GM12878 (cell line): ENCODE data around the gene EEFSEC. TPM values are rescaled to one million over a fixed set of nuclear protein-coding genes. Genes with fewer than 3 reads are reported as not detected.

Source experiments
- ATAC-seq: fragments of 200-7000 bp; cut with Tn5 transposase; 3 replicates; pipeline ENCODE4 v1.9.1; 2020; ENCODE audit warnings: mild to moderate bottlenecking, moderate library complexity
- BruUV-seq: library from RNA; stranded (reverse); fragments of 400-500 nt; replicated peaks from 2 replicates; lab custom pipeline; 2021; lab: Mats Ljungman, UMichigan
- CTCF ChIA-PET: fragments of 300-600 bp; sonication (Branson Sonifier 250); formaldehyde crosslinking; extraction: SDS; loops from one replicate; lab custom pipeline; 2021; ENCODE audit warnings: inconsistent platforms; lab: Yijun Ruan, JAX
- POLR2A ChIA-PET: fragments of 350-600 bp; formaldehyde crosslinking; extraction: SDS; loops from one replicate; lab custom pipeline; 2021; ENCODE audit warnings: inconsistent platforms; lab: Charles Lee
- RAD21 ChIA-PET: fragments of 300-600 bp; sonication (Branson Sonifier 250); formaldehyde crosslinking; loops from one replicate; lab custom pipeline; 2023; ENCODE audit warnings: antibody characterized with exemption; ENCODE audit not compliant: unreplicated experiment; lab: Charles Lee
- SMC1A ChIA-PET: fragments of 300-600 bp; sonication (Branson Sonifier 250); formaldehyde crosslinking; loops from one replicate; lab custom pipeline; 2023; ENCODE audit not compliant: unreplicated experiment, uncharacterized antibody; lab: Charles Lee
- DNase-seq: peaks from one replicate; pipeline ENCODE4 v3.0.0-alpha.2; 2011; ENCODE audit warnings: low read depth, low spot score
- FAIRE-seq: peaks from 3 replicates; lab custom pipeline; 2011; peaks lifted over from hg19 to GRCh38; lab: Jason Lieb, UNC
- H2AFZ ChIP-seq: 2 replicates; pipeline ENCODE4 v1.6.0; 2011; ENCODE audit warnings: low read depth, low read length, control low read depth; ENCODE audit not compliant: control insufficient read depth
- H3K27ac ChIP-seq: 2 replicates; pipeline ENCODE4 v1.5.1; 2011; ENCODE audit warnings: control low read depth; ENCODE audit not compliant: control insufficient read depth, insufficient read depth
- H3K27me3 ChIP-seq, 2 experiments: replicated peaks in 1 of 2; 2 replicates each; pipeline versions ENCODE4 v1.6.0 to v1.6.1; 2011; ENCODE audit warnings: low read length in 1 of 2; ENCODE audit not compliant: control insufficient read depth in 2 of 2, insufficient read depth in 2 of 2
- H3K36me3 ChIP-seq, 2 experiments: 2 replicates each; pipeline ENCODE4 v1.5.1; 2011; ENCODE audit warnings: low read length in 1 of 2; ENCODE audit not compliant: control insufficient read depth in 2 of 2, insufficient read depth in 2 of 2
- H3K4me1 ChIP-seq: 2 replicates; pipeline ENCODE4 v1.6.1; 2011; ENCODE audit warnings: mild to moderate bottlenecking, low read length, moderate library complexity, mixed read lengths; ENCODE audit not compliant: control insufficient read depth, insufficient read depth
- H3K4me2 ChIP-seq: 2 replicates; pipeline ENCODE4 v1.6.0; 2011; ENCODE audit warnings: control low read depth; ENCODE audit not compliant: control insufficient read depth, insufficient read depth
- H3K4me3 ChIP-seq: fragments of 200-600 bp; sonication (generic); 2 replicates; pipeline ENCODE4 v1.5.1; 2016
- H3K79me2 ChIP-seq: 2 replicates; pipeline ENCODE4 v1.6.0; 2011; ENCODE audit warnings: low read length; ENCODE audit not compliant: control insufficient read depth, insufficient read depth
- H3K9ac ChIP-seq: 2 replicates; pipeline ENCODE4 v1.8.0; 2011; ENCODE audit warnings: low read length, control low read depth, mixed read lengths; ENCODE audit not compliant: control insufficient read depth, insufficient read depth
- H3K9me3 ChIP-seq: replicated peaks from 3 replicates; pipeline ENCODE4 v1.5.1; 2011; ENCODE audit warnings: mild to moderate bottlenecking, low read length; ENCODE audit not compliant: control insufficient read depth, insufficient read depth
- H4K20me1 ChIP-seq: 2 replicates; pipeline ENCODE4 v1.6.0; 2011; ENCODE audit not compliant: control insufficient read depth, insufficient read depth
- CHD2 ChIP-seq: IDR thresholded peaks from 2 replicates; pipeline ENCODE4 v1.6.1; 2011; ENCODE audit warnings: low read depth, low read length, improper control_type of control experiment, borderline replicate concordance
- RBBP5 ChIP-seq: fragments of 200-600 bp; sonication (generic); conservative IDR thresholded peaks from 2 replicates; pipeline ENCODE4 v1.6.1; 2016
- WGBS: methylation state at CpG from one replicate; pipeline ENCODE4 v1.1.6; 2016; ENCODE audit warnings: low lambda C conversion rate; ENCODE audit not compliant: insufficient replicate concordance, insufficient coverage; ENCODE audit errors: missing lambda C conversion rate; 5-methylcytosine and 5-hydroxymethylcytosine counted together
- in situ Hi-C: fragments of 300-500 bp; cut with MboI; formaldehyde crosslinking; loops from 9 replicates; pipeline ENCODE4 v1.14.3; 2018; ENCODE audit warnings: mixed read lengths
- intact Hi-C: fragments of 100-400 bp; cut with micrococcal nuclease; formaldehyde crosslinking; loops from one replicate; pipeline ENCODE4 v1.14.2; 2022; ENCODE audit not compliant: unreplicated experiment
- polyA plus RNA-seq, 11 experiments: library from polyadenylated mRNA; depleted of rRNA in 4 of 11; unstranded in 6 of 11; stranded (reverse) in 5 of 11; fragments of >200 nt; fragmentation: Nextera tagmentation in 4 of 11; fragmentation: Illumina TruSeq in 1 of 11; extraction: Ambion mirVana in 4 of 11; extraction: Trizol in 1 of 11; gene quantifications; 1 replicate in 1 of 11; 2 replicates in 10 of 11; pipeline versions ENCODE4 v1.2.1 to v1.2.3, GENCODE V29; 2011 to 2016; ENCODE audit warnings: inconsistent platforms in 2 of 11, missing spikeins in 2 of 11, low read depth in 1 of 11
- total RNA-seq, 4 experiments: library from RNA; depleted of rRNA in 3 of 4; stranded (reverse); fragments of >200 nt in 3 of 4; fragmentation: Illumina TruSeq in 1 of 4; extraction: Trizol in 1 of 4; gene quantifications; 2 replicates each; pipeline versions ENCODE4 v1.2.1 to v1.2.3, GENCODE V29; 2013 to 2021
- TF ChIP-seq, protein P1 (sequence below), 3 experiments: IDR thresholded peaks in 2 of 3; conservative IDR thresholded peaks in 1 of 3; 2 replicates each; pipeline ENCODE4 v1.5.1; 2011; ENCODE audit warnings: low read depth in 3 of 3, low read length in 3 of 3, mild to moderate bottlenecking in 3 of 3, control low read depth in 2 of 3, moderate library complexity in 2 of 3, inconsistent platforms in 1 of 3, mixed read lengths in 1 of 3; ENCODE audit not compliant: control insufficient read depth in 2 of 3, insufficient read depth in 1 of 3; ENCODE audit errors: extremely low read depth in 1 of 3

Gene EEFSEC
- total and polyA plus RNA-seq, 10 of the 15 experiments (the other 5 are each of a cell fraction or from before 2014, with no cell fraction given), result 0.29 to 29.1 (median 16.1) TPM

DNA sequence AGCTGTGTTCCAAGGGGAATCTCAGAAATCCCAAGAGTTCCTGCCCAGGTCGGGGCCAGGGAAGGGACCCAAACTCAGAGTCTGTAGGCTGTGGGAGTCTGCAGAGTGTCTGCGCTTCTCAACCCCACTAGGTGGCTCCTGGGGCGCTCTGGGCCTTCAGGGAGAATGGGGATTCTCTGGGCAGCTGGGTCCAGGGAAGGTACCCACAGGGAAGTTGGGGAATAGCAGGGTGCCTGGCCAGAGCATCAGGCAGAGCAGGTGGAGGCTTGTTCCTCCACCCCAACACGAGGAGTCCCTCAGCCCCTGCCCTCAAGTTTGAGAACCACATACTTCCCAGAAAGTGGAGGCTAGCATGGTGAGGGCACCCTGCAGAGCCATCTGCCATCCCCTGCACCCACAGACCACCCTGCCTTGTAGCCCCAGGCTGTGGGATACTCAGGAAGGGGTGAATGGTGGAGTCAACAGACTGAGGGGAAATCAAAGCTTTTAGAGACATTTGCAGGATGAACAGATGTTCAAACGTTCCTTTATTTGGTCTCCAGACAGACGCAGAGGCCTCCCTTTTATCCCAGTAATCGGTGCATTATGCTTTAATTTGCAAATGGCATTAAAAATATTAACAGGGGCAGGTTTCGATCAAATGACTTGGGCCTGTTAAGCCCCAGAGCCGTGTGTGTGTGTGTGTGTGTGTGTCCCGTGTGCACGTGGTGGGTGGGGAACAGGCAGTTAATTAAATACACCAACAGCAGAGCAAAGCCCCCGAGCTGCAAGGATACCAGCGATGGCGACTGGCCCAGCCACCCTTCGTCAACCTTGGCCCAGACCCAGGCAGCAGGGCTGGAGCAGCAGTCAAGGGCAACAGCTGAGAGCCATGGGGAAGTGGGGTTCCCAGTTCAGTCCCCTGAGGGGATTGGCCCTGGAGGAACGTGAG, 255.7 kb downstream of the EEFSEC start:
- no peak overlapping the region for H3K4me3 ChIP-seq
- RAD21 ChIA-PET, result no interaction called here
- FAIRE-seq (no peak), ATAC-seq (peak; percentile 35; the same call in 1 of the 3 replicates), DNase-seq (no peak)
- no peaks in the 10 kb centered on the region for H3K79me2 ChIP-seq
- CTCF ChIA-PET, result no interaction called here
- WGBS, result 71% methylated on average over 16 of the region's 16 CpGs
- TF ChIP-seq CHD2, result no peak
- no peak for TF ChIP-seq RBBP5
- TF ChIP-seq, protein P1, sequence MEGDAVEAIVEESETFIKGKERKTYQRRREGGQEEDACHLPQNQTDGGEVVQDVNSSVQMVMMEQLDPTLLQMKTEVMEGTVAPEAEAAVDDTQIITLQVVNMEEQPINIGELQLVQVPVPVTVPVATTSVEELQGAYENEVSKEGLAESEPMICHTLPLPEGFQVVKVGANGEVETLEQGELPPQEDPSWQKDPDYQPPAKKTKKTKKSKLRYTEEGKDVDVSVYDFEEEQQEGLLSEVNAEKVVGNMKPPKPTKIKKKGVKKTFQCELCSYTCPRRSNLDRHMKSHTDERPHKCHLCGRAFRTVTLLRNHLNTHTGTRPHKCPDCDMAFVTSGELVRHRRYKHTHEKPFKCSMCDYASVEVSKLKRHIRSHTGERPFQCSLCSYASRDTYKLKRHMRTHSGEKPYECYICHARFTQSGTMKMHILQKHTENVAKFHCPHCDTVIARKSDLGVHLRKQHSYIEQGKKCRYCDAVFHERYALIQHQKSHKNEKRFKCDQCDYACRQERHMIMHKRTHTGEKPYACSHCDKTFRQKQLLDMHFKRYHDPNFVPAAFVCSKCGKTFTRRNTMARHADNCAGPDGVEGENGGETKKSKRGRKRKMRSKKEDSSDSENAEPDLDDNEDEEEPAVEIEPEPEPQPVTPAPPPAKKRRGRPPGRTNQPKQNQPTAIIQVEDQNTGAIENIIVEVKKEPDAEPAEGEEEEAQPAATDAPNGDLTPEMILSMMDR (IDR thresholded peaks at IDR 0.05 in 2 of 3, conservative IDR thresholded peaks at IDR 0.05 in 1 of 3; ENCODE audit: control insufficient read depth in 2 of 3, extremely low read depth in 1 of 3, insufficient read depth in 1 of 3, low read depth in 3 of 3, low read length in 3 of 3), result 0 out of 6 replicates have a peak, but pooled peaks of 1 of the 3 experiments have one; percentile 2
- BruUV-seq, result no TSS peak
- H3K9ac ChIP-seq, result no peak overlapping the region
- SMC1A ChIA-PET, result no interaction called here
- no peaks in the 10 kb centered on the region for H4K20me1 ChIP-seq
- H2AFZ ChIP-seq, result no peak overlapping the region
- POLR2A ChIA-PET, result no interaction called here
- in situ Hi-C loops, result no loop called here
- H3K27me3 ChIP-seq, result no peaks in the 10 kb centered on the region
- intact Hi-C loops, result no loop called here
- H3K4me1 ChIP-seq, result no peaks in the 10 kb centered on the region
- H3K4me2 ChIP-seq, result no peak overlapping the region
- no peak overlapping the region for H3K27ac ChIP-seq
- H3K36me3 ChIP-seq, result no peaks in the 10 kb centered on the region
- no peaks in the 10 kb centered on the region for H3K9me3 ChIP-seq
